ENCODE results near the gene RGS7. TPM values are rescaled to one million over a fixed set of nuclear protein-coding genes. Genes with fewer than 3 reads are reported as not detected.

The RGS7 gene
- total RNA-seq, 1 experiment from 2014 or later = 1.5 TPM

- no peaks in the 10 kb centered on the region for H3K27me3 Mint-ChIP-seq (ENCODE audit: low read depth)
- Histone ChIP-seq H3K4me1 (ENCODE audit: insufficient read depth, low read length) (no peaks in the 10 kb centered on the region), H2AK5ac (ENCODE audit: insufficient read length, low read length) (no peak overlapping the region), H3K23me2 (ENCODE audit: insufficient read length, low read depth, low read length, poor library complexity, severe bottlenecking) (no peaks in the 10 kb centered on the region), H2BK5ac (ENCODE audit: insufficient read length, low read length) (no peak overlapping the region), H3K56ac (ENCODE audit: insufficient read length, low read depth, low read length) (no peak overlapping the region), H2BK15ac (ENCODE audit: low read depth, low read length) (no peak overlapping the region), H4K5ac (ENCODE audit: insufficient read length, low read depth, low read length) (no peak overlapping the region), H3K27me3 (ENCODE audit: insufficient read depth, low read length) (no peaks in the 10 kb centered on the region), H3K9ac (ENCODE audit: extremely low read depth, insufficient read length, low read length) (no peak overlapping the region), H4K91ac (ENCODE audit: insufficient read length, low read depth, low read length) (no peak overlapping the region), H3K23ac (ENCODE audit: insufficient read length, low read depth, low read length) (no peak overlapping the region), H3K79me1 (ENCODE audit: insufficient read depth, low read depth, low read length, poor library complexity, severe bottlenecking) (no peaks in the 10 kb centered on the region), H3K9me3 (ENCODE audit: control insufficient read depth, low read depth, low read length) (no peaks in the 10 kb centered on the region), H3K4me2 (ENCODE audit: insufficient read depth, insufficient read length, low read length) (no peak overlapping the region), H3K27ac (ENCODE audit: insufficient read length, low read depth, low read length) (no peak overlapping the region), H3K79me2 (ENCODE audit: insufficient read depth, low read length) (no peaks in the 10 kb centered on the region), H3K14ac (ENCODE audit: insufficient read depth, low read length) (no peak overlapping the region), H2BK12ac (ENCODE audit: insufficient read length, low read depth, low read length) (no peak overlapping the region), H4K8ac (replicated peaks; ENCODE audit: insufficient read length, low read depth, low read length) (no peak overlapping the region), H2AFZ (ENCODE audit: low read length) (no peak overlapping the region), H3T11ph (ENCODE audit: low read length) (no peak overlapping the region), H4K20me1 (ENCODE audit: control insufficient read depth, insufficient read depth, insufficient read length) (no peaks in the 10 kb centered on the region), H2BK20ac (ENCODE audit: low read depth, low read length, poor library complexity, severe bottlenecking) (no peak overlapping the region), H3K18ac (ENCODE audit: insufficient read length, low read depth, low read length) (no peak overlapping the region), H3K4ac (ENCODE audit: low read depth, low read length) (no peak overlapping the region), H2BK120ac (ENCODE audit: low read depth, low read length, poor library complexity, severe bottlenecking) (no peak overlapping the region)
- H3K9me3 Mint-ChIP-seq = peaks cover 23% of the 10 kb centered on the region in 2 experiments
- no peak for TF ChIP-seq CTCF (conservative IDR thresholded peaks at IDR 0.05)
- H3K4me1 Mint-ChIP-seq = no peaks in the 10 kb centered on the region
- no peak for DNase-seq
- H3K4me3 Mint-ChIP-seq = no peak overlapping the region
- peaks cover 6 to 26% (median 13%) of the 10 kb centered on the region in 3 experiments for H3K36me3 Mint-ChIP-seq (ENCODE audit: insufficient read depth in 1 of 3, low read depth in 3 of 3)
- no CpG with 5 or more reads among the region's 1 CpG for WGBS (ENCODE audit: extremely low coverage, insufficient read length, low lambda C conversion rate)
- H3K27ac Mint-ChIP-seq = no peak overlapping the region
These were observed 70.5 kb downstream of the RGS7 start for GRCh38 chr1:241286486-241286885.
